Activated CD4-positive, alpha-beta T cell treated with anti-CD3 and anti-CD28 coated beads, Interleukin-2, amount 50 U/mL, for 48 hours (primary cell): Measurements from ENCODE around the gene CD200R1L.

ENCODE experiments used
- DNase-seq, 2 experiments: peaks; one replicate each; pipeline ENCODE4 v3.0.0-alpha.2; 2020

The CD200R1L gene

GRCh38 chr3:112818289-112818688 is 28.4 kb downstream of the CD200R1L start:
- DNase-seq: no peak

GRCh38 chr3:112817797-112818196 is 28.9 kb downstream of the CD200R1L start:
- DNase-seq: no peak

- no peak for DNase-seq
These were observed 29.4 kb downstream of the CD200R1L start for GRCh38 chr3:112817271-112817670.

GRCh38 chr3:112815981-112816380 is 30.7 kb downstream of the CD200R1L start:
- no peak for DNase-seq

- no peak for DNase-seq
These were observed 32.4 kb downstream of the CD200R1L start for GRCh38 chr3:112814266-112814665.

- DNase-seq: no peak
These were observed 32.9 kb downstream of the CD200R1L start for GRCh38 chr3:112813723-112814171.

- no peak for DNase-seq
These were observed 33.6 kb downstream of the CD200R1L start for GRCh38 chr3:112813016-112813415.

GRCh38 chr3:112811917-112812660 is 34.6 kb downstream of the CD200R1L start:
- DNase-seq: no peak

- DNase-seq: no peak
These were observed 35.4 kb downstream of the CD200R1L start for GRCh38 chr3:112811131-112811884.

GRCh38 chr3:112810561-112810960 is 36.1 kb downstream of the CD200R1L start:
- no peak for DNase-seq

- no peak for DNase-seq
These were observed 38.5 kb downstream of the CD200R1L start for GRCh38 chr3:112808136-112808535.

- no peak for DNase-seq
These were observed 39.0 kb downstream of the CD200R1L start for GRCh38 chr3:112807685-112808084.

GRCh38 chr3:112806903-112807302 is 39.8 kb downstream of the CD200R1L start:
- DNase-seq: no peak

GRCh38 chr3:112805126-112805525 is 41.5 kb downstream of the CD200R1L start:
- no peak for DNase-seq

GRCh38 chr3:112804021-112804420 is 42.6 kb downstream of the CD200R1L start:
- DNase-seq: no peak

- no peak for DNase-seq
These were observed 43.2 kb downstream of the CD200R1L start for GRCh38 chr3:112803467-112803866.

- DNase-seq: no peak
These were observed 44.3 kb downstream of the CD200R1L start for GRCh38 chr3:112802338-112802737.

- DNase-seq: no peak
These were observed 46.7 kb downstream of the CD200R1L start for GRCh38 chr3:112799946-112800345.

- DNase-seq: no peak
These were observed 52.0 kb downstream of the CD200R1L start for GRCh38 chr3:112794622-112795172.

GRCh38 chr3:112793326-112794081 is 53.2 kb downstream of the CD200R1L start:
- DNase-seq: no peak

- DNase-seq: no peak
These were observed 54.9 kb downstream of the CD200R1L start for GRCh38 chr3:112791736-112792135.

GRCh38 chr3:112789787-112790186 is 56.9 kb downstream of the CD200R1L start:
- no peak for DNase-seq
